Stomach (tissue), 4 donors: ENCODE data around the gene VSTM4.

Source experiments
- CTCF ChIP-seq, 7 experiments: fragments of 450-650 bp in 4 of 7; fragments of 200-600 bp in 3 of 7; sonication (generic) in 3 of 7; IDR thresholded peaks; one replicate each; pipeline ENCODE4 v1.5.1; 2016 to 2019; ENCODE audit warnings: antibody characterized with exemption in 7 of 7, control low read depth in 2 of 7, mild to moderate bottlenecking in 1 of 7
- POLR2AphosphoS5 ChIP-seq, 3 donors: sonication (generic); formaldehyde crosslinking; IDR thresholded peaks; one replicate each; pipeline ENCODE4 v1.6.1; 2016; ENCODE audit warnings: antibody characterized with exemption in 3 of 3

GRCh38 chr10:49035920-49036319 lies 79.4 kb downstream of the VSTM4 start:
- TF ChIP-seq CTCF (IDR thresholded peaks at IDR 0.05) (no peak), POLR2AphosphoS5 (IDR thresholded peaks at IDR 0.05) (no peak)
